Esophagus squamous epithelium (tissue), 5 donors: ENCODE results near the gene TROAP. TPM values are rescaled to one million over a fixed set of nuclear protein-coding genes. Genes with fewer than 3 reads are reported as not detected.
"Not testable (repeated sequence)": the region's sequence is repeated elsewhere in the genome, so short reads cannot be mapped to it uniquely, and the experiment has no call there.

Source experiments
- DNase-seq: peaks from one replicate; lab custom pipeline; 2025; lab: John Stamatoyannopoulos, UW
- H3K27ac ChIP-seq, 4 donors: fragments of 200-600 bp; sonication (generic); one replicate each; pipeline ENCODE4 v1.5.1; 2016 to 2019; ENCODE audit warnings: mild to moderate bottlenecking in 1 of 4
- H3K27me3 ChIP-seq, 4 donors: fragments of 200-600 bp; sonication (generic); 1 replicate in 3 of 4; 2 replicates in 1 of 4; pipeline versions ENCODE4 v1.5.1 to v1.6.0; 2017 to 2021; ENCODE audit warnings: antibody characterized with exemption in 1 of 4
- H3K36me3 ChIP-seq, 3 donors: fragments of 200-600 bp; sonication (generic); one replicate each; pipeline ENCODE4 v1.5.1; 2016 to 2019
- H3K4me1 ChIP-seq, 3 donors: fragments of 200-600 bp; sonication (generic); one replicate each; pipeline ENCODE4 v1.5.1; 2017 to 2019
- H3K4me3 ChIP-seq, 4 donors: fragments of 200-600 bp; sonication (generic); 1 replicate in 3 of 4; 2 replicates in 1 of 4; pipeline ENCODE4 v1.5.1; 2016 to 2019; ENCODE audit warnings: mild to moderate bottlenecking in 2 of 4, moderate library complexity in 1 of 4
- H3K9me3 ChIP-seq, 3 donors: fragments of 200-600 bp; sonication (generic); one replicate each; pipeline ENCODE4 v1.5.1; 2016 to 2019
- CTCF ChIP-seq, 6 experiments: fragments of 450-650 bp in 4 of 6; fragments of 200-600 bp in 2 of 6; sonication (generic) in 2 of 6; IDR thresholded peaks; one replicate each; pipeline ENCODE4 v1.5.1; 2016 to 2019; ENCODE audit warnings: antibody characterized with exemption in 6 of 6, mild to moderate bottlenecking in 4 of 6, moderate library complexity in 4 of 6
- POLR2A ChIP-seq, 4 donors: fragments of 450-650 bp; IDR thresholded peaks; one replicate each; pipeline ENCODE4 v1.6.1; 2017; ENCODE audit warnings: antibody characterized with exemption in 4 of 4, mild to moderate bottlenecking in 4 of 4, moderate library complexity in 3 of 4
- WGBS, 2 donors: methylation state at CpG; one replicate each; pipeline ENCODE4 v1.1.5; 2018; 5-methylcytosine and 5-hydroxymethylcytosine counted together
- intact Hi-C: fragments of 100-400 bp; cut with DNase I; formaldehyde crosslinking; loops from one replicate; pipeline ENCODE4 v1.15.0; 2022
- total RNA-seq, 4 donors: library from RNA; depleted of rRNA; stranded (reverse); fragments of >200 nt; gene quantifications; one replicate each; pipeline ENCODE4 v1.1.0, GENCODE V29; 2016
- donor health status: DM: yes; HTN: yes; CAD: no.

The TROAP gene
- total RNA-seq, 4 donors from 2014 or later = 4.6 to 17.5 (median 8.8) TPM

GRCh38 chr12:49276304-49277290, 46.5 kb upstream of the TROAP start:
- Histone ChIP-seq H3K27ac (no peak overlapping the region), H3K4me3 (no peak overlapping the region), H3K4me1 (peaks cover 0 to 2% (median 0%) of the 10 kb centered on the region in 3 donors), H3K36me3 (peaks cover 4 to 29% (median 12%) of the 10 kb centered on the region in 3 donors), H3K27me3 (peaks cover 0 to 3% (median 0%) of the 10 kb centered on the region in 4 donors), H3K9me3 (no peaks in the 10 kb centered on the region)
- DNase-seq = no peak
- WGBS, 2 donors = 73% methylated on average over 9 to 12 of the region's 13 CpGs
- TF ChIP-seq CTCF (IDR thresholded peaks at IDR 0.05) (no peak), POLR2A (IDR thresholded peaks at IDR 0.05) (no peak)
- intact Hi-C loops = no loop called here

- H3K4me3 ChIP-seq = no peak overlapping the region
- no peak overlapping the region for H3K27ac ChIP-seq
- no peak for TF ChIP-seq CTCF (IDR thresholded peaks at IDR 0.05)
- no peak for TF ChIP-seq POLR2A (IDR thresholded peaks at IDR 0.05)
- intact Hi-C loops = no loop called here
- H3K9me3 ChIP-seq = no peaks in the 10 kb centered on the region
- 76 to 83% methylated on average over 3 of the region's 7 CpGs for WGBS, 2 donors
- H3K36me3 ChIP-seq = peaks cover 0 to 21% (median 9%) of the 10 kb centered on the region in 3 donors
- no peak for DNase-seq
- H3K27me3 ChIP-seq = peaks cover 0 to 11% (median 0%) of the 10 kb centered on the region in 4 donors
- H3K4me1 ChIP-seq = no peaks in the 10 kb centered on the region
These were observed 45.6 kb upstream of the TROAP start for GRCh38 chr12:49277466-49277865.

- WGBS, 2 donors = 53 to 57% methylated on average over 6 to 7 of the region's 7 CpGs
- no peak overlapping the region for H3K4me3 ChIP-seq
- no peaks in the 10 kb centered on the region for H3K9me3 ChIP-seq
- intact Hi-C loops = no loop called here
- H3K27ac ChIP-seq = no peak overlapping the region
- H3K27me3 ChIP-seq = peaks cover 0 to 26% (median 0%) of the 10 kb centered on the region in 4 donors
- TF ChIP-seq CTCF (IDR thresholded peaks at IDR 0.05) (no peak), POLR2A (IDR thresholded peaks at IDR 0.05) (no peak)
- no peak for DNase-seq
- no peaks in the 10 kb centered on the region for H3K36me3 ChIP-seq
- no peaks in the 10 kb centered on the region for H3K4me1 ChIP-seq
These were observed 43.3 kb upstream of the TROAP start for GRCh38 chr12:49279706-49280159.

- 71 to 81% methylated on average over 6 of the region's 6 CpGs for WGBS, 2 donors
- H3K27ac ChIP-seq, H3K4me1 ChIP-seq: not testable (repeated sequence)
These were observed 42.5 kb upstream of the TROAP start for GRCh38 chr12:49280545-49280944.

GRCh38 chr12:49282302-49282701, 40.8 kb upstream of the TROAP start:
- DNase-seq = no peak
- Histone ChIP-seq H3K27me3 (peaks cover 0 to 38% (median 0%) of the 10 kb centered on the region in 4 donors), H3K4me3 (no peak overlapping the region), H3K9me3 (no peaks in the 10 kb centered on the region), H3K4me1 (no peaks in the 10 kb centered on the region), H3K36me3 (no peaks in the 10 kb centered on the region), H3K27ac (no peak overlapping the region)
- 75 to 90% methylated on average over 3 to 5 of the region's 5 CpGs for WGBS, 2 donors
- TF ChIP-seq POLR2A (IDR thresholded peaks at IDR 0.05) (no peak), CTCF (IDR thresholded peaks at IDR 0.05) (no peak)
- intact Hi-C loops = no loop called here

More at GRCh38 chr12:49280545-49280944, 42.5 kb upstream of the TROAP start:
- DNase-seq, H3K9me3 ChIP-seq, intact Hi-C loops, H3K36me3 ChIP-seq, H3K4me3 ChIP-seq: not testable (repeated sequence)
- H3K27me3 ChIP-seq = peaks cover 0 to 31% (median 0%) of the 10 kb centered on the region in 4 donors

- H3K4me1 ChIP-seq, intact Hi-C loops, H3K27ac ChIP-seq, H3K9me3 ChIP-seq, H3K4me3 ChIP-seq, H3K36me3 ChIP-seq, DNase-seq: not testable (repeated sequence)
- H3K27me3 ChIP-seq = peaks cover 0 to 40% (median 0%) of the 10 kb centered on the region in 4 donors
- WGBS, 2 donors = 73 to 82% methylated on average over 1 of the region's 6 CpGs
These were observed 40.2 kb upstream of the TROAP start for GRCh38 chr12:49282740-49283375.
